ENCODE measurements around the gene ANO6. TPM values are rescaled to one million over a fixed set of nuclear protein-coding genes. Genes with fewer than 3 reads are reported as not detected.

The ANO6 gene
- total RNA-seq, 1 experiment from 2014 or later = 46.8 TPM

- CTCF ChIA-PET = no interaction called here
- DNase-seq (ENCODE audit: low spot score) (no peak), ATAC-seq (no peak)
- POLR2A ChIA-PET = no interaction called here
- Mint-ChIP-seq H3K27me3 (ENCODE audit: low read depth) (no peaks in the 10 kb centered on the region), H3K27ac (no peak overlapping the region), H3K4me1 (no peaks in the 10 kb centered on the region), H3K4me3 (no peak overlapping the region), H3K9me3 (peaks cover 2% of the 10 kb centered on the region; the same call in 1 of the 2 replicates), H3K36me3 (peaks cover 2% of the 10 kb centered on the region)
- TF ChIP-seq FOXP4 (CRISPR knock-in tag; IDR thresholded peaks at IDR 0.05) (no peak), PREB (CRISPR knock-in tag; IDR thresholded peaks at IDR 0.05; ENCODE audit: borderline replicate concordance) (no peak), ARID4B (CRISPR knock-in tag; IDR thresholded peaks at IDR 0.05; ENCODE audit: borderline replicate concordance) (no peak), NR1H2 (CRISPR knock-in tag; IDR thresholded peaks at IDR 0.05) (no peak), ZNF425 (CRISPR knock-in tag; conservative IDR thresholded peaks at IDR 0.05) (no peak), SMAD4 (CRISPR knock-in tag; IDR thresholded peaks at IDR 0.05) (no peak), EMX1 (CRISPR knock-in tag; IDR thresholded peaks at IDR 0.05) (no peak), AFF4 (CRISPR knock-in tag; IDR thresholded peaks at IDR 0.05; ENCODE audit: borderline replicate concordance) (no peak)
These were observed 46.9 kb upstream of the ANO6 start for GRCh38 chr12:45168976-45169375.

- Mint-ChIP-seq H3K4me1 (no peaks in the 10 kb centered on the region), H3K27ac (no peak overlapping the region), H3K27me3 (ENCODE audit: low read depth) (no peaks in the 10 kb centered on the region), H3K9me3 (peaks cover 10% of the 10 kb centered on the region), H3K4me3 (no peak overlapping the region), H3K36me3 (peaks cover 16% of the 10 kb centered on the region)
- ChIA-PET POLR2A (no interaction called here), CTCF (interaction anchor here (0.5 to 2.5 kb wide), 16 partner anchors 9 to 373 kb away, joined by 3 to 26 read pairs (median 4); no protein-coding TSS in a partner anchor)
- TF ChIP-seq ARID4B (CRISPR knock-in tag; IDR thresholded peaks at IDR 0.05; ENCODE audit: borderline replicate concordance) = no peak
- no peak for TF ChIP-seq NFE2L1 (CRISPR knock-in tag; IDR thresholded peaks at IDR 0.05)
- TF ChIP-seq FOXK1 (CRISPR knock-in tag; IDR thresholded peaks at IDR 0.05) = no peak
- TF ChIP-seq IRF2 (CRISPR knock-in tag; IDR thresholded peaks at IDR 0.05; ENCODE audit: borderline replicate concordance, low read depth) = no peak
- TF ChIP-seq CTCF (IDR thresholded peaks at IDR 0.05) = peak; percentile 89
- peak; percentile 90 for ATAC-seq
- DNase-seq (ENCODE audit: low spot score) = peak; percentile 91
These were observed 45.3 kb upstream of the ANO6 start for GRCh38 chr12:45170456-45171042.

Measured in WTC11 (cell line).